ENCODE measurements around the gene NDC1. TPM values are rescaled to one million over a fixed set of nuclear protein-coding genes. Genes with fewer than 3 reads are reported as not detected.
"Not testable (repeated sequence)": the region's sequence is repeated elsewhere in the genome, so short reads cannot be mapped to it uniquely, and the experiment has no call there.

Gene NDC1, protein sequence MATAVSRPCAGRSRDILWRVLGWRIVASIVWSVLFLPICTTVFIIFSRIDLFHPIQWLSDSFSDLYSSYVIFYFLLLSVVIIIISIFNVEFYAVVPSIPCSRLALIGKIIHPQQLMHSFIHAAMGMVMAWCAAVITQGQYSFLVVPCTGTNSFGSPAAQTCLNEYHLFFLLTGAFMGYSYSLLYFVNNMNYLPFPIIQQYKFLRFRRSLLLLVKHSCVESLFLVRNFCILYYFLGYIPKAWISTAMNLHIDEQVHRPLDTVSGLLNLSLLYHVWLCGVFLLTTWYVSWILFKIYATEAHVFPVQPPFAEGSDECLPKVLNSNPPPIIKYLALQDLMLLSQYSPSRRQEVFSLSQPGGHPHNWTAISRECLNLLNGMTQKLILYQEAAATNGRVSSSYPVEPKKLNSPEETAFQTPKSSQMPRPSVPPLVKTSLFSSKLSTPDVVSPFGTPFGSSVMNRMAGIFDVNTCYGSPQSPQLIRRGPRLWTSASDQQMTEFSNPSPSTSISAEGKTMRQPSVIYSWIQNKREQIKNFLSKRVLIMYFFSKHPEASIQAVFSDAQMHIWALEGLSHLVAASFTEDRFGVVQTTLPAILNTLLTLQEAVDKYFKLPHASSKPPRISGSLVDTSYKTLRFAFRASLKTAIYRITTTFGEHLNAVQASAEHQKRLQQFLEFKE
- 10 to 100 TPM; 38.8 to 40.3 TPM for total RNA-seq
- polyA plus RNA-seq: 6.4 TPM

DNA sequence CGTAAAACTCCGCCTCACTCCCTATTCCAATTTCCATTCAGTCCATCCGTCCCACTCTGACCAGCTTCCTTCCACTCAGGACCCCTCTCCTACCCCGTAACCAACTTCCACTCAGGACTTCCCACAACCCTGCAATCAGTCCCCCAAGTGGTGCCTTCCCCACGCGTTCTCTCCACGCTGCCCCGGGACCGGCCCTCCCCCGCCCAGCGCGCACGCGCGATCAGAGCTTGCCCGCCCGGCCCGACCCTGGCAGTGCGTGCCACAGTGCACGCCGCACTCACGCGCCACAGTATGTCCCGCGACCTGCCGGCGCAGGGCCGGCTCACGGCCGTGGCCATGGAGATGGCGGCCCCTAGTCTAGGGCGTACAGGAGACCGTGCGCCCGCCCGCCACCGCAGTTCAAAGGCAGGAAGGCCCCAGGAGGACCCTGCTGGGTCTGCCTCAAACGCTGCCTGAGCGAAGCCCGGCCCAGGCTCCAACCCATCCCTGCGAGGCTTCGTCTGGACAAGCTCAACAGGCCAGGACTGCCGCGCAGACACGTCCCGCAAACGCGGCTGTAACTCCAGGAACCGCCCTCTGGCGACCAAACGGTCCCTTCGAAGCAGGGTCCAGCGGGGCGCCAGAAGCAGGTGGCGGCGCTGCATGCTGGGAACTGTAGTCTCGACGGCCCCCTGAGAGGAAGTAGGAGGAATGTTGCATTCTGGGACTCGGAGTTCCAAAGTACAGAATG, at the start of gene NDC1:
TSS of gene NDC1 (minus strand) at position 373 of the 730 bp plus-strand sequence. CDS start at position 338, 35 bp downstream.
- peak; percentile 79 to 95 (median 91) for DNase-seq
- H3K27ac ChIP-seq (ENCODE audit: low read depth, low read length): peak within 1 kb of the TSS; percentile 96
- H3K36me3 ChIP-seq (ENCODE audit: insufficient read depth, low read length): no peaks in the 10 kb centered on the region
- no peaks in the 10 kb centered on the region for H3K9me3 ChIP-seq (ENCODE audit: low read length)
- CTCF ChIA-PET: interaction anchor here (0.8 to 1.9 kb wide), 3 partner anchors 11 to 112 kb away, joined by 3 to 6 read pairs (median 3); partner anchors contain the start of genes IFT25 and LRRC42
- H3K4me1 ChIP-seq (ENCODE audit: insufficient read depth, low read length): peaks cover 4% of the 10 kb centered on the region
- H3K27me3 Mint-ChIP-seq: peaks cover 6 to 7% of the 10 kb centered on the region in 2 donors
- H3K27me3 ChIP-seq (ENCODE audit: insufficient read depth, low read length, poor library complexity, severe bottlenecking): no peaks in the 10 kb centered on the region
- peak within 1 kb of the TSS; percentile 94 to 99 (median 98) for H3K27ac Mint-ChIP-seq
- peak within 1 kb of the TSS; percentile 89 to 99 (median 98) for H3K4me3 Mint-ChIP-seq
- peaks cover 21 to 33% (median 30%) of the 10 kb centered on the region in 3 donors for H3K4me1 Mint-ChIP-seq
- POLR2A ChIA-PET: interaction anchor here (2.0 kb wide), 1 partner anchor 108 kb away, joined by 7 read pairs; the partner anchor contains the start of genes IFT25 and LRRC42
- H3K4me3 ChIP-seq (ENCODE audit: low read length): peak within 1 kb of the TSS; percentile 92
- H3K36me3 Mint-ChIP-seq: peaks cover 2 to 11% (median 3%) of the 10 kb centered on the region in 3 donors
- H3K9me3 Mint-ChIP-seq: peaks cover 0 to 12% (median 10%) of the 10 kb centered on the region in 5 donors

DNA sequence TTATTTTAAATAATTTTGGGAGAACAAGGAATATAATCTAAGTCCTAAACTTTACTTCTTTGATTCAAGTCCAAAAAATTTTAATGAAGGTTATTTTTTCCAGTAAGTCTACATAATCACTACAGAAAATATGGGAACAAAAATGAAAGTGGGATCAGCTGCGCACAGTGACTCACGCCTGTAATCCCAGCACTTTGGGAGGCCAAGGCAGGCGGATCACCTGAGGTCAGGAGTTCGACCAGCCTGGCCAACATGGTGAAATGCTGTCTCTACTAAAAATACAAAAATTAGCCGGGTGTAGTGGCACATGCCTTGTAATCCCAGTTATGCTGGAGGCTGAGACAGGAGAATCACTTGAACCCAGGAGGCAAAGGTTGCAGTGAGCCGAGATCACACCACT, 45.5 kb upstream of the NDC1 start:
- peaks cover 13% of the 10 kb centered on the region for H3K36me3 ChIP-seq (ENCODE audit: insufficient read depth, low read length)
- H3K9me3 ChIP-seq (ENCODE audit: low read length); H3K4me1 ChIP-seq (ENCODE audit: insufficient read depth, low read length); H3K27ac ChIP-seq (ENCODE audit: low read depth, low read length); H3K9me3 Mint-ChIP-seq; POLR2A ChIA-PET; H3K27me3 ChIP-seq (ENCODE audit: insufficient read depth, low read length, poor library complexity, severe bottlenecking); H3K27ac Mint-ChIP-seq; DNase-seq; H3K4me3 ChIP-seq (ENCODE audit: low read length); H3K27me3 Mint-ChIP-seq; H3K4me3 Mint-ChIP-seq: not testable (repeated sequence)
- CTCF ChIA-PET: interaction anchor here (1.2 kb wide), 1 partner anchor 23 kb away, joined by 3 read pairs; no protein-coding TSS in a partner anchor
- H3K36me3 Mint-ChIP-seq: peaks cover 14 to 77% (median 48%) of the 10 kb centered on the region in 3 donors
- H3K4me1 Mint-ChIP-seq: peaks cover 32 to 51% (median 49%) of the 10 kb centered on the region in 3 donors

DNA sequence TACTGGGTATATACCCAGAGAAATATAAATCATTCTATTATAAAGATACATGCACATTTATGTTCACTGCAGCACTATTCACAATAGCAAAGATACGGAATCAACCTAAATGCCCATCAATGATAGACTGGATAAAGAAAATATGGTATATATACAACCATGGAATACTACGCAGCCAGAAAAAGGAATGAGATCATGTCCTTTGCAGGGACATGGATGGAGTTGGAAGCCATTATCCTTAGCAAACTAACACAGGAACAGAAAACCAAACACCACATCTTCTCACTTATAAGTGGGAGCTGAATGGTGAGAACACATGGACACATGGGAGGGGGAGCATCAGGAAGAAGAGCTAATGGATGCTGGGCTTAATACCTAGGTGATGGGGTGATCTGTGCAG, 43.8 kb upstream of the NDC1 start:
- DNase-seq; H3K27ac ChIP-seq (ENCODE audit: low read depth, low read length); H3K27me3 Mint-ChIP-seq; H3K9me3 Mint-ChIP-seq; H3K4me1 ChIP-seq (ENCODE audit: insufficient read depth, low read length); H3K4me3 ChIP-seq (ENCODE audit: low read length); H3K9me3 ChIP-seq (ENCODE audit: low read length); H3K4me3 Mint-ChIP-seq; H3K27me3 ChIP-seq (ENCODE audit: insufficient read depth, low read length, poor library complexity, severe bottlenecking); POLR2A ChIA-PET: not testable (repeated sequence)
- Mint-ChIP-seq H3K36me3 (peaks cover 17 to 86% (median 46%) of the 10 kb centered on the region in 3 donors), H3K27ac (peak overlapping the region in 2 of 8 donors; percentile 54 to 82), H3K4me1 (peaks cover 20 to 36% (median 35%) of the 10 kb centered on the region in 3 donors)
- H3K36me3 ChIP-seq (ENCODE audit: insufficient read depth, low read length): peaks cover 19% of the 10 kb centered on the region
- CTCF ChIA-PET: interaction anchor here (1.0 to 2.3 kb wide), 3 partner anchors 11 to 77 kb away, joined by 3 to 5 read pairs (median 3); no protein-coding TSS in a partner anchor

DNA sequence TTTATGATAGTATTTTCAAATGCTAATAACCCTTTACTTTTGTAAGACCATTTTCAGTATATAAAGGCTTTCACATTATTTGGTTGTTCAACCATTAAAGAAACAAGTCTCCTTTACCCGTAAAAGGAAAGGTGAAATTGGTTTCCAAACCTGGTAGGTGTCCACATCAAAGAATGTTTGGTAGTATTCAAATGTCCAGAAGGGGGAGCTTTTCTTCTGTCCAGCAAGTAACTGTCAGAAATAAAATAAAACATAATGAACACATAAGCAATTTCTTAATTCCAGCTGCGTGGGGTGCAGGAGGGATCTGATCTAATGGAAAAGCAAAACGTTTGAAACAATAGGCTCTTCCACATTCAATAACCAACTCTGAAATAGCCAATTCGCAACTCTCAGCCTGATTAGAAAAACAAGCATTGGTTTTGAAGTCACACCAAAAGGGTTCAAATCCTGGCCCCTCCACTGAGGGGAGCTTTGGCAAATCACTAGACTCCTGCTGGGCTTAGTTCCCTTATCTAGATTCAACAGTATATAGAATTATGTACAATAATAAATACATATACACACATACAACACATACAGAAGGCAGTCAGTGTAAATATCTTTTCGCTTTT, 40.5 kb upstream of the NDC1 start:
- Mint-ChIP-seq H3K4me1 (peaks cover 9 to 14% (median 11%) of the 10 kb centered on the region in 3 donors), H3K9me3 (no peaks in the 10 kb centered on the region), H3K27ac (peak overlapping the region in 1 of 8 donors; percentile 44), H3K27me3 (no peaks in the 10 kb centered on the region), H3K4me3 (no peak overlapping the region), H3K36me3 (peaks cover 21 to 84% (median 44%) of the 10 kb centered on the region in 3 donors)
- H3K27me3 ChIP-seq (ENCODE audit: insufficient read depth, low read length, poor library complexity, severe bottlenecking): no peaks in the 10 kb centered on the region
- no peak overlapping the region for H3K27ac ChIP-seq (ENCODE audit: low read depth, low read length)
- H3K4me1 ChIP-seq (ENCODE audit: insufficient read depth, low read length): no peaks in the 10 kb centered on the region
- POLR2A ChIA-PET: no interaction called here
- CTCF ChIA-PET: interaction anchor here (1.2 to 3.1 kb wide), 5 partner anchors 18 to 82 kb away, joined by 3 to 25 read pairs (median 5); no protein-coding TSS in a partner anchor
- H3K9me3 ChIP-seq (ENCODE audit: low read length): no peaks in the 10 kb centered on the region
- peaks cover 19% of the 10 kb centered on the region for H3K36me3 ChIP-seq (ENCODE audit: insufficient read depth, low read length)
- peak in 1 of 5 donors; percentile 20 for DNase-seq
- no peak overlapping the region for H3K4me3 ChIP-seq (ENCODE audit: low read length)

GRCh38 chr1:53875150-53875549, 37.1 kb upstream of the NDC1 start:
- H3K27ac ChIP-seq (ENCODE audit: low read depth, low read length); H3K27me3 ChIP-seq (ENCODE audit: insufficient read depth, low read length, poor library complexity, severe bottlenecking); H3K9me3 Mint-ChIP-seq; H3K27ac Mint-ChIP-seq; POLR2A ChIA-PET; H3K27me3 Mint-ChIP-seq; H3K4me1 ChIP-seq (ENCODE audit: insufficient read depth, low read length); CTCF ChIA-PET; H3K4me3 ChIP-seq (ENCODE audit: low read length); H3K4me1 Mint-ChIP-seq; DNase-seq; H3K9me3 ChIP-seq (ENCODE audit: low read length); H3K4me3 Mint-ChIP-seq: not testable (repeated sequence)
- H3K36me3 ChIP-seq (ENCODE audit: insufficient read depth, low read length): peaks cover 10% of the 10 kb centered on the region
- peaks cover 7 to 84% (median 37%) of the 10 kb centered on the region in 3 donors for H3K36me3 Mint-ChIP-seq

DNA sequence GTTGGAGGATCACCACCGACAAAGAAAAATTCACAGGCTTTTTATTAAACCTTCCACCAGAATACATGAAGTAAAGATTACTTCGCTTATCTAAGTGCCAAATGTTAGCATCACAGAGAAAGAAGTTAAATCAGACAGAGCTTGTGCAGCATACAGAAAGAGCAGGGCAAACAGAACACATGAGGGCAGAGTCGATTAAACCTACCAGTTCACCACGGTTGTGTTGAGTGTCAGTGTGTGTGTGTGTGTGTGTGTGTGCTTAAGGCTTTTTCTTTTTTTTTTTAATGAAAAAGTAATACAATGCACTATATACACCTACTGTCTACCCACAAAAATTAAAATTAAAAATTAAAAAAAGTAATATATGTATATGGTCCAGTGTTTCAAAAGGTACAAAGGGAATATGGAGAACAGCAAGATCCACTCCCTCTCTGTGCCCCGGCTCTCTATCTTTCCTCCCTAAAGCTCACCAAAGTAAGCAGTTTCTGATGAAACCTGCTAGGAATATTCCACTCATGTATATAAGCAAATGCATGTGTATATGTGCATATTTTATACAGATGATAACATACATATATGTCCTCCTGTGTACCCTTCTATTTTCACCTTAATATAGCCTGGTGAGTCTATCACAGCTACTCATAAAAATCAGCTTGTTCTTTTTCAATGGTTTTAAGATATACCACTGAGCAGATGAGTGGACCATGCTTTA, 33.8 kb upstream of the NDC1 start:
- CTCF ChIA-PET: interaction anchor here (0.9 to 2.8 kb wide), 2 partner anchors 11 to 87 kb away, joined by 3 to 6 read pairs; no protein-coding TSS in a partner anchor
- Histone ChIP-seq H3K36me3 (ENCODE audit: insufficient read depth, low read length) (peaks cover 8% of the 10 kb centered on the region), H3K4me3 (ENCODE audit: low read length) (no peak overlapping the region), H3K9me3 (ENCODE audit: low read length) (no peaks in the 10 kb centered on the region), H3K27ac (ENCODE audit: low read depth, low read length) (no peak overlapping the region), H3K4me1 (ENCODE audit: insufficient read depth, low read length) (no peaks in the 10 kb centered on the region), H3K27me3 (ENCODE audit: insufficient read depth, low read length, poor library complexity, severe bottlenecking) (no peaks in the 10 kb centered on the region)
- no peak overlapping the region for H3K27ac Mint-ChIP-seq
- no peaks in the 10 kb centered on the region for H3K9me3 Mint-ChIP-seq
- POLR2A ChIA-PET: interaction anchor here (0.7 kb wide), 1 partner anchor 19 kb away, joined by 3 read pairs; no protein-coding TSS in a partner anchor
- peaks cover 11 to 81% (median 32%) of the 10 kb centered on the region in 3 donors for H3K36me3 Mint-ChIP-seq
- no peak for DNase-seq
- H3K4me1 Mint-ChIP-seq: no peaks in the 10 kb centered on the region
- H3K27me3 Mint-ChIP-seq: no peaks in the 10 kb centered on the region
- H3K4me3 Mint-ChIP-seq: no peak overlapping the region

DNA sequence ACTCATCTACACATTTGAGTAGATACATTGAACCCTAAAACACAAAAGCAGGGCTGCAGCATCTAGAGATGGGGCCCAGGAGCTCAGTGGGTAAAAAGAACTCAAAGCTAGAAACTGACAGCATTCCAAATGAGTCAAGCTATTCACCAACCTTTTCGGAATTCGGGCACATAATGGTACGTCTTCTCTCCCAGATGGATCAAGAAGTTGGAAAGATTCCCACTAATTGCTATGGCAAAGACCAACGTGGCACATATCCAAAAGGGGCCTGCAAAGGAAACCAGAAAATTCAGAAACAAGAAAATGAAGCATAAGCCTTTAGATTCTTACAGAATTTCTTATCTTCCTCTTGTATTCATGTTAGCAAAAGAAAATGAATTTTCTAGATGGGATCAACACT, 33.1 kb upstream of the NDC1 start:
- no peak overlapping the region for H3K27ac ChIP-seq (ENCODE audit: low read depth, low read length)
- H3K9me3 Mint-ChIP-seq: no peaks in the 10 kb centered on the region
- H3K9me3 ChIP-seq (ENCODE audit: low read length): no peaks in the 10 kb centered on the region
- H3K27me3 ChIP-seq (ENCODE audit: insufficient read depth, low read length, poor library complexity, severe bottlenecking): no peaks in the 10 kb centered on the region
- no peaks in the 10 kb centered on the region for H3K4me1 ChIP-seq (ENCODE audit: insufficient read depth, low read length)
- H3K4me3 Mint-ChIP-seq: no peak overlapping the region
- ChIA-PET POLR2A (no interaction called here), CTCF (interaction anchor here (0.9 to 1.6 kb wide), 3 partner anchors 10 to 85 kb away, joined by 3 read pairs; no protein-coding TSS in a partner anchor)
- peaks cover 16 to 81% (median 36%) of the 10 kb centered on the region in 3 donors for H3K36me3 Mint-ChIP-seq
- no peak for DNase-seq
- H3K4me3 ChIP-seq (ENCODE audit: low read length): no peak overlapping the region
- no peak overlapping the region for H3K27ac Mint-ChIP-seq
- H3K4me1 Mint-ChIP-seq: no peaks in the 10 kb centered on the region
- no peaks in the 10 kb centered on the region for H3K27me3 Mint-ChIP-seq
- H3K36me3 ChIP-seq (ENCODE audit: insufficient read depth, low read length): peaks cover 13% of the 10 kb centered on the region
